Cardiac fibroblast (primary cell): Measurements from ENCODE around the gene MCAM.

Experiments
- DNase-seq, 2 donors: peaks; one replicate each; pipeline versions ENCODE4 v3.0.0 to v3.0.0-alpha.2; 2010; ENCODE audit warnings: low read depth in 2 of 2
- H3K4me3 ChIP-seq, 2 donors: replicated peaks in 1 of 2; 1 replicate in 1 of 2; 2 replicates in 1 of 2; pipeline ENCODE4 v1.5.1; 2011; ENCODE audit warnings: low read depth in 2 of 2, low read length in 2 of 2, mild to moderate bottlenecking in 2 of 2, moderate library complexity in 1 of 2
- CTCF ChIP-seq: IDR thresholded peaks from one replicate; pipeline ENCODE4 v1.5.1; 2011; ENCODE audit warnings: low read depth, mild to moderate bottlenecking, low read length, inconsistent platforms

MCAM gene

GRCh38 chr11:119361056-119361787 is 44.3 kb upstream of the MCAM start:
- DNase-seq: peak; percentile 59 to 74
- H3K4me3 ChIP-seq: no peak overlapping the region
- TF ChIP-seq CTCF: no peak

GRCh38 chr11:119359365-119360214 is 42.7 kb upstream of the MCAM start:
- TF ChIP-seq CTCF: no peak
- no peak for DNase-seq
- H3K4me3 ChIP-seq: no peak overlapping the region

GRCh38 chr11:119357074-119357473 is 40.1 kb upstream of the MCAM start:
- H3K4me3 ChIP-seq: peak overlapping the region; percentile 56 to 57
- DNase-seq: no peak
- TF ChIP-seq CTCF: no peak

GRCh38 chr11:119356349-119357031 is 39.6 kb upstream of the MCAM start:
- peak; percentile 76 for TF ChIP-seq CTCF
- peak; percentile 70 to 78 for DNase-seq
- peak overlapping the region; percentile 56 to 57 for H3K4me3 ChIP-seq

- TF ChIP-seq CTCF: no peak
- H3K4me3 ChIP-seq: no peak overlapping the region
- no peak for DNase-seq
These were observed 38.3 kb upstream of the MCAM start for GRCh38 chr11:119355091-119355843.

- DNase-seq: peak; percentile 20 to 84
- no peak overlapping the region for H3K4me3 ChIP-seq
- no peak for TF ChIP-seq CTCF
These were observed 35.9 kb upstream of the MCAM start for GRCh38 chr11:119352857-119353260.
